ENCODE measurements around the gene ATOH7. TPM values are rescaled to one million over a fixed set of nuclear protein-coding genes. Genes with fewer than 3 reads are reported as not detected.

Gene ATOH7
- total RNA-seq, 1 experiment from 2014 or later: not detected

DNA sequence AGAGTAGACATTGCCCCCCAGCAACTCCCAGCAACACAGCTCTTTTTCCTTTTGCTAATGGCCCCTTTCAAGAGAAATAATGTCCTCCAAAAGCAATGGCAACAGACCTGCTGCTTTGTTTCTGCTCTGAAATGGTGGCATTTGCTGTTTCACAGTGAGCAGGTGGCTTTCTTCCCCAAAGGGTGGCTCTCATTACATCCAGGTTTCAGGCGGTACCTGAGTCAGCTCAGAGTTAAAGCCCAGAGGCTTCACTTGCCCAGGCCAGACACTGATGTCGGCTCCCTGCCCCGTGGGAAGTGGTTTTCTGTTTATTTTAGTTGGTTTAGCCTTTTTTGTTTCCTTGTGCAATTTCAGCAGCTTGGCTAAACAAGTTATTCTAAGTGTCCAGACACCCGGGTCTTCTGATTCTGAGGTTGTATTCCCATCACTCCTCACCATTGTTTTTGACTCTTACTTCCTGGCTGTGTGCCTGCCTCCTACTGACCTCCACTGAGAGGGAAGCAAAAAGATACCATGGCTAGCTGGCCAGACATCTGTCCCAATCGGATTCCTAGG, 7.8 kb upstream of the ATOH7 start:
- no peak overlapping the region for H3K4me2 ChIP-seq
- H3K36me3 ChIP-seq (ENCODE audit: low read depth): no peaks in the 10 kb centered on the region
- H4K20me1 ChIP-seq (ENCODE audit: insufficient read depth): no peaks in the 10 kb centered on the region
- H3K4me1 ChIP-seq (replicated peaks; ENCODE audit: insufficient read depth): no peaks in the 10 kb centered on the region
- H3K27ac ChIP-seq: no peak overlapping the region
- intact Hi-C loops (cut with micrococcal nuclease; ENCODE audit: unreplicated experiment): no loop called here
- H3K79me2 ChIP-seq (ENCODE audit: low read depth): no peaks in the 10 kb centered on the region
- H2AFZ ChIP-seq: peak overlapping the region; percentile 45; the same call in 1 of the 2 replicates
- DNase-seq: no peak
- H3K4me3 ChIP-seq: no peak overlapping the region
- H3K9me3 ChIP-seq (ENCODE audit: insufficient read depth, low read depth): no peaks in the 10 kb centered on the region
- H3K9me2 ChIP-seq (ENCODE audit: insufficient read depth): no peaks in the 10 kb centered on the region
- BruUV-seq (replicated peaks): no TSS peak
- no peaks in the 10 kb centered on the region for H3K27me3 ChIP-seq (ENCODE audit: insufficient read depth, low read depth)
- TF ChIP-seq, protein P1, sequence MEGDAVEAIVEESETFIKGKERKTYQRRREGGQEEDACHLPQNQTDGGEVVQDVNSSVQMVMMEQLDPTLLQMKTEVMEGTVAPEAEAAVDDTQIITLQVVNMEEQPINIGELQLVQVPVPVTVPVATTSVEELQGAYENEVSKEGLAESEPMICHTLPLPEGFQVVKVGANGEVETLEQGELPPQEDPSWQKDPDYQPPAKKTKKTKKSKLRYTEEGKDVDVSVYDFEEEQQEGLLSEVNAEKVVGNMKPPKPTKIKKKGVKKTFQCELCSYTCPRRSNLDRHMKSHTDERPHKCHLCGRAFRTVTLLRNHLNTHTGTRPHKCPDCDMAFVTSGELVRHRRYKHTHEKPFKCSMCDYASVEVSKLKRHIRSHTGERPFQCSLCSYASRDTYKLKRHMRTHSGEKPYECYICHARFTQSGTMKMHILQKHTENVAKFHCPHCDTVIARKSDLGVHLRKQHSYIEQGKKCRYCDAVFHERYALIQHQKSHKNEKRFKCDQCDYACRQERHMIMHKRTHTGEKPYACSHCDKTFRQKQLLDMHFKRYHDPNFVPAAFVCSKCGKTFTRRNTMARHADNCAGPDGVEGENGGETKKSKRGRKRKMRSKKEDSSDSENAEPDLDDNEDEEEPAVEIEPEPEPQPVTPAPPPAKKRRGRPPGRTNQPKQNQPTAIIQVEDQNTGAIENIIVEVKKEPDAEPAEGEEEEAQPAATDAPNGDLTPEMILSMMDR (conservative IDR thresholded peaks at IDR 0.05): no peak
- TF ChIP-seq EZH2 (IDR thresholded peaks at IDR 0.05; ENCODE audit: low read depth): no peak
- CTCF ChIA-PET: interaction anchor here (0.6 to 0.7 kb wide), 2 partner anchors 110 to 227 kb away, joined by 3 to 4 read pairs; no protein-coding TSS in a partner anchor
- no peaks in the 10 kb centered on the region for H3F3A ChIP-seq (ENCODE audit: insufficient read depth, low read depth)
- POLR2A ChIA-PET (ENCODE audit: unreplicated experiment): no interaction called here

DNA sequence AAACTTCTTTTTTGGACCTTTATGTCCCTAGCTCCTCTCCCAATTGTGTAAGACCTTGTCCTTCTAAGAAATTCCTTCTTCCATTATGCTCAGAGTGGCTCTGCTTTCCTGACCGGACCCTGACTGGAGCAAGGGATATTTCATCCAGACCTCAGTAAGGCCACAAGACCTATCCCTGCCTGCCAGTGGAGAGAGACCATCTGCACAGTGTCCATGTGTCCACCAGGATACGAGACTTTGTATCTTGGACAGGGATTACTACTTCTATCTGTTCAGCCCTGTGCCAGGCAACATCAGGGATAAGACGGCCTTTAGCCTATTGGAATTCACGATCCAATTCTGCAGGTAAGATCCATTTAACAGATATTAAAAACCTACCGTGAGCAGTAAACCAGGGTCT, 7.2 kb upstream of the ATOH7 start:
- Histone ChIP-seq H2AFZ (no peak overlapping the region), H3K4me3 (no peak overlapping the region), H3K4me2 (no peak overlapping the region), H4K20me1 (ENCODE audit: insufficient read depth) (no peaks in the 10 kb centered on the region), H3K9me2 (ENCODE audit: insufficient read depth) (no peaks in the 10 kb centered on the region), H3K4me1 (replicated peaks; ENCODE audit: insufficient read depth) (no peaks in the 10 kb centered on the region), H3K9me3 (ENCODE audit: insufficient read depth, low read depth) (no peaks in the 10 kb centered on the region), H3F3A (ENCODE audit: insufficient read depth, low read depth) (no peaks in the 10 kb centered on the region), H3K27me3 (ENCODE audit: insufficient read depth, low read depth) (no peaks in the 10 kb centered on the region), H3K27ac (no peak overlapping the region), H3K79me2 (ENCODE audit: low read depth) (no peaks in the 10 kb centered on the region), H3K36me3 (ENCODE audit: low read depth) (no peaks in the 10 kb centered on the region)
- no peak for TF ChIP-seq EZH2 (IDR thresholded peaks at IDR 0.05; ENCODE audit: low read depth)
- TF ChIP-seq, protein P1 (conservative IDR thresholded peaks at IDR 0.05): no peak
- intact Hi-C loops (cut with micrococcal nuclease; ENCODE audit: unreplicated experiment): no loop called here
- no peak for DNase-seq
- no TSS peak for BruUV-seq (replicated peaks)
- ChIA-PET CTCF (no interaction called here), POLR2A (ENCODE audit: unreplicated experiment) (interaction anchor here (0.6 kb wide), 1 partner anchor 473 kb away, joined by 4 read pairs; no protein-coding TSS in a partner anchor)

DNA sequence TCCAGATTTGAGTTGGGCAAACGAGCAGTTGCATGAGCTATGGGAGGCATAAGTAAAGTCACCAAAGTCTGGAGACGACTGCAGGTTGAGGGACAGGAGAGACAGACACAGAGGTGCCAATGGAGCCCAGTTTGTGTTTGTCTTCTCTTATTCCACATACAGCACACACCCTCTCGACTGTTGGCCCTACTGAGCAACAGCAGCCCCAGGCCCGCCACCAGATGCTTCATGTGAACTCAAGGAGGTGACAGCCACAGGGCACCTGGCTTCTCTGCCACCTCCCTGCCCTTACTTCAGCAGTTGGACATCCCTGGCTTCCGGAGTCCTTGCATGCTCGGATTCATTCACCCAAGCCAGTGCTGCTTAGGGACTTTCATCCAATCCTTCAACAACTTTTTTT, 6.5 kb upstream of the ATOH7 start:
- POLR2A ChIA-PET (ENCODE audit: unreplicated experiment): interaction anchor here (0.6 kb wide), 1 partner anchor 472 kb away, joined by 4 read pairs; no protein-coding TSS in a partner anchor
- CTCF ChIA-PET: no interaction called here
- Histone ChIP-seq H3K36me3 (ENCODE audit: low read depth) (no peaks in the 10 kb centered on the region), H2AFZ (no peak overlapping the region), H4K20me1 (ENCODE audit: insufficient read depth) (no peaks in the 10 kb centered on the region), H3K27ac (no peak overlapping the region), H3K9me2 (ENCODE audit: insufficient read depth) (no peaks in the 10 kb centered on the region), H3K4me3 (no peak overlapping the region), H3K4me1 (replicated peaks; ENCODE audit: insufficient read depth) (no peaks in the 10 kb centered on the region), H3K9me3 (ENCODE audit: insufficient read depth, low read depth) (no peaks in the 10 kb centered on the region), H3K79me2 (ENCODE audit: low read depth) (no peaks in the 10 kb centered on the region), H3F3A (ENCODE audit: insufficient read depth, low read depth) (no peaks in the 10 kb centered on the region), H3K4me2 (no peak overlapping the region), H3K27me3 (ENCODE audit: insufficient read depth, low read depth) (no peaks in the 10 kb centered on the region)
- intact Hi-C loops (cut with micrococcal nuclease; ENCODE audit: unreplicated experiment): no loop called here
- TF ChIP-seq, protein P1 (conservative IDR thresholded peaks at IDR 0.05): no peak
- DNase-seq: no peak
- no TSS peak for BruUV-seq (replicated peaks)

All from PC-9 (cell line).